Endothelial cell of umbilical vein (primary cell): Measurements from ENCODE around the gene IRF1.

Experiments used
- CTCF ChIP-seq, 2 donors: IDR thresholded peaks; 1 replicate in 1 of 2; 2 replicates in 1 of 2; pipeline ENCODE4 v1.5.1; 2011; ENCODE audit warnings: low read length in 2 of 2, mild to moderate bottlenecking in 2 of 2, moderate library complexity in 2 of 2, control low read depth in 1 of 2, inconsistent platforms in 1 of 2, low read depth in 1 of 2; ENCODE audit not compliant: insufficient read depth in 1 of 2; ENCODE audit errors: extremely low read depth in 1 of 2
- MAX ChIP-seq: IDR thresholded peaks from 2 replicates; pipeline ENCODE4 v1.6.1; 2011; ENCODE audit not compliant: insufficient read depth, insufficient read length
- POLR2A ChIP-seq: IDR thresholded peaks from 2 replicates; pipeline ENCODE4 v1.6.1; 2012; ENCODE audit warnings: low read depth, mild to moderate bottlenecking, control low read depth, low read length
- POLR2AphosphoS5 ChIP-seq: IDR thresholded peaks from 2 replicates; pipeline ENCODE4 v1.6.1; 2012; ENCODE audit warnings: low read depth, mild to moderate bottlenecking, control low read depth, low read length, moderate library complexity; ENCODE audit not compliant: insufficient read depth

- TF ChIP-seq POLR2AphosphoS5 (no peak), POLR2A (no peak), CTCF (IDR thresholded peaks at IDR 0.05; ENCODE audit: extremely low read depth in 1 of 2, insufficient read depth in 1 of 2, low read depth in 1 of 2, low read length in 2 of 2) (no peak), MAX (no peak)
Measured at GRCh38 chr5:132483101-132483500, 7.5 kb downstream of the IRF1 start.
